NCI-H446 treated with DMSO at 0.1 percent for 48 hours (cell line): ENCODE results near the gene LRP6.
"Not testable (repeated sequence)": the region's sequence is repeated elsewhere in the genome, so short reads cannot be mapped to it uniquely, and the experiment has no call there.

ENCODE experiments used
- DNase-seq: peaks from one replicate; lab custom pipeline; 2025; lab: John Stamatoyannopoulos, UW

Gene LRP6

GRCh38 chr12:12265571-12266388 lies 1.1 kb downstream of the LRP6 start:
- DNase-seq, result no peak

- no peak for DNase-seq
Measured at GRCh38 chr12:12265035-12265434, 1.8 kb downstream of the LRP6 start.

- DNase-seq, result no peak
Measured at GRCh38 chr12:12263909-12264308, 2.9 kb downstream of the LRP6 start.

GRCh38 chr12:12256291-12256757 lies 10.5 kb downstream of the LRP6 start:
- not testable (repeated sequence) for DNase-seq

- no peak for DNase-seq
Measured at GRCh38 chr12:12254553-12254952, 12.3 kb downstream of the LRP6 start.

- no peak for DNase-seq
Measured at GRCh38 chr12:12249216-12250050, 17.4 kb downstream of the LRP6 start.

GRCh38 chr12:12247584-12247983 lies 19.3 kb downstream of the LRP6 start:
- no peak for DNase-seq

GRCh38 chr12:12244341-12244740 lies 22.5 kb downstream of the LRP6 start:
- DNase-seq, result no peak

GRCh38 chr12:12240662-12241340 lies 26.0 kb downstream of the LRP6 start:
- DNase-seq, result no peak

- DNase-seq, result no peak
Measured at GRCh38 chr12:12239127-12239526, 27.7 kb downstream of the LRP6 start.

GRCh38 chr12:12238605-12239004 lies 28.2 kb downstream of the LRP6 start:
- DNase-seq, result no peak

- DNase-seq, result no peak
Measured at GRCh38 chr12:12236896-12237295, 29.9 kb downstream of the LRP6 start.

GRCh38 chr12:12230275-12230674 lies 36.6 kb downstream of the LRP6 start:
- DNase-seq, result no peak

GRCh38 chr12:12229556-12230092 lies 37.2 kb downstream of the LRP6 start:
- DNase-seq, result no peak

GRCh38 chr12:12228402-12228801 lies 38.4 kb downstream of the LRP6 start:
- no peak for DNase-seq

GRCh38 chr12:12226187-12226586 lies 40.7 kb downstream of the LRP6 start:
- DNase-seq, result no peak

GRCh38 chr12:12224240-12224940 lies 42.5 kb downstream of the LRP6 start:
- no peak for DNase-seq

GRCh38 chr12:12221560-12221959 lies 45.3 kb downstream of the LRP6 start:
- DNase-seq, result no peak

GRCh38 chr12:12219664-12220063 lies 47.2 kb downstream of the LRP6 start:
- no peak for DNase-seq

- no peak for DNase-seq
Measured at GRCh38 chr12:12217018-12217359, 49.9 kb downstream of the LRP6 start.

- no peak for DNase-seq
Measured at GRCh38 chr12:12216349-12217017, 50.4 kb downstream of the LRP6 start.
